ENCODE data around the gene IFI16.

Gene IFI16

DNA sequence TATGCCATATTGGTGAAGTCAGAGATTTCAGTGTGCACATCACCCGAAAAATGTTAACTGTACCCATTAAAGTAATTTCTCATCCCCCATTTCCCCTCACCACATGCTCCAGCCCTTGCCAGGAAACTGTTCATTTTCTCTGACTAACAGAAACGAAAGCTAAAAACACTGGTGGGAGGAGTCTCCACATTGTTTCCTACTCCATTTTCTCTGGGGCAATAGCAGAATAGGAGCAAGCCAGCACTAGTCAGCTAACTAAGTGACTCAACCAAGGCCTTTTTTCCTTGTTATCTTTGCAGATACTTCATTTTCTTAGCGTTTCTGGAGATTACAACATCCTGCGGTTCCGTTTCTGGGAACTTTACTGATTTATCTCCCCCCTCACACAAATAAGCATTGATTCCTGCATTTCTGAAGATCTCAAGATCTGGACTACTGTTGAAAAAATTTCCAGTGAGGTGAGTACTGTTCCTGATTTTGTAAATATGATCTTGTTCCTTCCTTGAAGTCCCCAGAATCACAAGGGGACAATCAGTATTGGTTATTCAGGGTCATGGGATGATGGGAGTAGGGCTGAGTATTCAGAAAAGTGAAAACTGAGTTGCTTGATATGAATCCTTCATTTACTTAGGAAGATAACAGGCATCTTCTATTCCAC is at the start of gene IFI16:
IFI16 (plus strand) TSS at position 204 of the 658 bp plus-strand sequence. CDS start 4,774 bp downstream, outside the sequence.
- TF ChIP-seq ZFX (IDR thresholded peaks at IDR 0.05; ENCODE audit: borderline replicate concordance): no peak
- TF ChIP-seq, protein P1, sequence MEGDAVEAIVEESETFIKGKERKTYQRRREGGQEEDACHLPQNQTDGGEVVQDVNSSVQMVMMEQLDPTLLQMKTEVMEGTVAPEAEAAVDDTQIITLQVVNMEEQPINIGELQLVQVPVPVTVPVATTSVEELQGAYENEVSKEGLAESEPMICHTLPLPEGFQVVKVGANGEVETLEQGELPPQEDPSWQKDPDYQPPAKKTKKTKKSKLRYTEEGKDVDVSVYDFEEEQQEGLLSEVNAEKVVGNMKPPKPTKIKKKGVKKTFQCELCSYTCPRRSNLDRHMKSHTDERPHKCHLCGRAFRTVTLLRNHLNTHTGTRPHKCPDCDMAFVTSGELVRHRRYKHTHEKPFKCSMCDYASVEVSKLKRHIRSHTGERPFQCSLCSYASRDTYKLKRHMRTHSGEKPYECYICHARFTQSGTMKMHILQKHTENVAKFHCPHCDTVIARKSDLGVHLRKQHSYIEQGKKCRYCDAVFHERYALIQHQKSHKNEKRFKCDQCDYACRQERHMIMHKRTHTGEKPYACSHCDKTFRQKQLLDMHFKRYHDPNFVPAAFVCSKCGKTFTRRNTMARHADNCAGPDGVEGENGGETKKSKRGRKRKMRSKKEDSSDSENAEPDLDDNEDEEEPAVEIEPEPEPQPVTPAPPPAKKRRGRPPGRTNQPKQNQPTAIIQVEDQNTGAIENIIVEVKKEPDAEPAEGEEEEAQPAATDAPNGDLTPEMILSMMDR (IDR thresholded peaks at IDR 0.05): no peak
- no peak within 1 kb of the TSS for H3K27ac ChIP-seq

DNA sequence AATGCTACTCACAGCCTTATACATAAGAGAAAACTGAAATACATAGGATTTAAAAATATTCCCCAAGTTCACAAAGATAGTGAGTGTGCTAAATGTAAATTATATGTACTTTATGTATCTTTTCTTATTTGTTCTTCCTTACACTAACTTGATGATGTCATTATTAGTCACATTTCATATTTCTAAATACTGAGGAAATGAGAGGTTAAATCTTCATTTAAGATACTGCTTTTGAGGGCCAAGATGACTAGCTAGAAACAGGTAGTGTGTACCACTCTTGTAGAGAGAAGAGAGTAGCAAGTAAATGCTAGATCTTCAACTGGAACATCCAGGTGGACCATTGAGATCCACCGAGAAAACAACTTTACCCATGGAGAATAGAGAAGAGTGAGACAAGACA is 48.5 kb upstream of the IFI16 start:
- TF ChIP-seq, protein P1 (IDR thresholded peaks at IDR 0.05): no peak
- no peak for TF ChIP-seq ZFX (IDR thresholded peaks at IDR 0.05; ENCODE audit: borderline replicate concordance)
- H3K27ac ChIP-seq: no peak overlapping the region

DNA sequence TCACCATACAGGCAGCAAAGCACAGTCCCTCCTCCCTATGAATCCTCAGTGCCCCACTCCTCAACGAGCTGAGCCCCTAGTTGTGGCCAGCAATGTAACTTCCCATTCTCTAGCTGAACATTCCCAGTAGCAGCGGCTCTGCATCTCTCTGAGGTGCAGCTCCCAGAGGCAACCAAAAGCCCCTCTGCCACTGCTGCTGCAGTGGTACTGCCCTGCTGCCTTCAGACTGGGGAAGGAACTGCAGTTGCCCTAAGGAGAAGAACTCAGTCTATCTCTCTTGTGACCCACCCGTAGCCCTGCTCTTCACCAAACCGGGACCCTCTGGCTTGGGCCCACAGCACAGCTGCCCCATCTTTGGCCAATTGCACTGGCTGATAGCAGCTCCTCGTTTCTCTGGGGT is 46.7 kb upstream of the IFI16 start:
- H3K27ac ChIP-seq: no peak overlapping the region
- TF ChIP-seq, protein P1 (IDR thresholded peaks at IDR 0.05): no peak
- TF ChIP-seq ZFX (IDR thresholded peaks at IDR 0.05; ENCODE audit: borderline replicate concordance): no peak

DNA sequence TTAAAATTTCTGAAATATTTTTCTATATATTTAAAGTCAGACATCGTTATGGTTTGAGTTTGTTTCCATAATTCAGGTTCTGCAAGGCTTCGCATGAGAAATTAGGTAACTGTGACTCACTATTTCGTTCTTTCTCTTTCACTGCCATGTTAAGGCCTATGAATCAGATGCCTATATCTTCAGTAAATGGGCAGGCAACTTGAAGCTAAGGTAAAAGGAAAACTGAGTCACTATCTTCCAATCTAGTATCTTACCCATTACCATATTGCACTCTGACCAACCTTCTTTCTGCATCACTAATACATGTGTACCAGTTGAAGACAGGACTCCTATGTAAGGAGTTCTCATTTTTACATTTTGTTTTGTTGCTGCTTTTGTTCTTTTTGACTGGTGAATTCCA is 40.5 kb upstream of the IFI16 start:
- TF ChIP-seq, protein P1 (IDR thresholded peaks at IDR 0.05): no peak
- no peak for TF ChIP-seq ZFX (IDR thresholded peaks at IDR 0.05; ENCODE audit: borderline replicate concordance)
- no peak overlapping the region for H3K27ac ChIP-seq

DNA sequence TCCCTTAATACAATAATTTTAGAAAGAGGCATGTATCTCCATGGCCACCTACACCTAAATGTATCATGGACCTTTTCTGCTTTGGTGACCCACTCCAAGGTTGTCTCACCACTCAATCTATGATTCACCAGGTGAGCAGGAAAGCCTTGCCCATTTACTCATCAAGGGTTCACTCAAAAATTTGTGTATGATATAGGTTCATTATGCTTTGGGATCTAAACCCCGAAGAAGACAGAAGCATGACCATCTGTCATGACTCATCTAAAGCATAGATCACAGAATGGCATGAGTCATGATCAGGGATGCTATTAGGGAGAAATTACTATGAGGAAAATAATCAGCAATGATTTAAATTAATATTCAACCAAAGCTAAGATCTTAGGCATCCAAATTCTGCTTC is 39.9 kb upstream of the IFI16 start:
- no peak overlapping the region for H3K27ac ChIP-seq
- TF ChIP-seq, protein P1 (IDR thresholded peaks at IDR 0.05): no peak
- TF ChIP-seq ZFX (IDR thresholded peaks at IDR 0.05; ENCODE audit: borderline replicate concordance): no peak

DNA sequence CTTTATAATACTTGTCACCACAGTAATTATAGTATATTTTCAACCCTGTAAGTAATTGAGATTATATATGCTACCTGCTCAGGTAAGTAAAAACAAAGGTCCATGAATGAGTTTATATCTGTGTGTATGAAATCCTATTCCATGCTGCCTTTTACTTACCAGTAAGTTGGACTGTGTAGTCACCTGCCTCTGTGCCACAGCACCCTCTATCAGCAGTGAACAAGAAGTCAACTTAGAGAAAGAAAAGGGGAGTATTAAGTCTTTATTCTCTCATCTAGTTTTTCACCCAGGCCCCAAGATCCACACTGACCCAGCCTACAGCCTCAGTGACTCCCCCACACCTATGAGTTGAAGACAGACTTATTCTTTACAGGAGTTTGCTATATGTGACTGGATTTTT is 36.9 kb upstream of the IFI16 start:
- no peak for TF ChIP-seq ZFX (IDR thresholded peaks at IDR 0.05; ENCODE audit: borderline replicate concordance)
- TF ChIP-seq, protein P1 (IDR thresholded peaks at IDR 0.05): no peak
- no peak overlapping the region for H3K27ac ChIP-seq

DNA sequence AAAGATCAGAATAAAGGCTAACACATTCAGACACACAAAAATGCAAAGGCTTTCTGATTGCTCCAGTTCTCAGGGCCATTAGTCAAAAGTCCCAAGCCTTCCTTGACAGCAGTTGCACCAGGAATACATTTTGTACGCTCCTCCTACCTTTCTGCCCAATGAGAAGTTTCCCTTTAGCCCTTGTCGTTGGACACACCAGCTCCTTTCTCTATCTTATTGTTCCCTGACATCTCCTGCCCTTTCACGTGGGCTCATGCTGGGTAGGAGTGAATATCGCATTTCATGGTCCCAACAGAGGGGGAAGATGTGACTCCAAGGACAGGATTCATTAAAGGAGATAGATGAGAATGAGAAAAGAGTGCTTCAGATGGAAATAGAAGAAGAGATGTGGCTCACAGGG is 33.5 kb upstream of the IFI16 start:
- TF ChIP-seq, protein P1 (IDR thresholded peaks at IDR 0.05): no peak
- TF ChIP-seq ZFX (IDR thresholded peaks at IDR 0.05; ENCODE audit: borderline replicate concordance): no peak

More for the DNA sequence above, 33.5 kb upstream of the IFI16 start:
- no peak overlapping the region for H3K27ac ChIP-seq

Measured in 22Rv1 (cell line).